GM23248 (cell line): Measurements from ENCODE around the gene CRYBG2.

ENCODE experiments used
- EZH2 ChIP-seq: fragments of 200-600 bp; sonication (generic); IDR thresholded peaks from 2 replicates; pipeline ENCODE4 v1.6.1; 2018; ENCODE audit warnings: antibody characterized with exemption, mild to moderate bottlenecking; ENCODE audit not compliant: insufficient read depth, poor library complexity, severe bottlenecking
- EZH2phosphoT487 ChIP-seq: fragments of 200-600 bp; sonication (generic); IDR thresholded peaks from 2 replicates; pipeline ENCODE4 v1.6.1; 2018; ENCODE audit warnings: antibody characterized with exemption, moderate library complexity, mild to moderate bottlenecking, low read depth; ENCODE audit not compliant: insufficient read depth

DNA sequence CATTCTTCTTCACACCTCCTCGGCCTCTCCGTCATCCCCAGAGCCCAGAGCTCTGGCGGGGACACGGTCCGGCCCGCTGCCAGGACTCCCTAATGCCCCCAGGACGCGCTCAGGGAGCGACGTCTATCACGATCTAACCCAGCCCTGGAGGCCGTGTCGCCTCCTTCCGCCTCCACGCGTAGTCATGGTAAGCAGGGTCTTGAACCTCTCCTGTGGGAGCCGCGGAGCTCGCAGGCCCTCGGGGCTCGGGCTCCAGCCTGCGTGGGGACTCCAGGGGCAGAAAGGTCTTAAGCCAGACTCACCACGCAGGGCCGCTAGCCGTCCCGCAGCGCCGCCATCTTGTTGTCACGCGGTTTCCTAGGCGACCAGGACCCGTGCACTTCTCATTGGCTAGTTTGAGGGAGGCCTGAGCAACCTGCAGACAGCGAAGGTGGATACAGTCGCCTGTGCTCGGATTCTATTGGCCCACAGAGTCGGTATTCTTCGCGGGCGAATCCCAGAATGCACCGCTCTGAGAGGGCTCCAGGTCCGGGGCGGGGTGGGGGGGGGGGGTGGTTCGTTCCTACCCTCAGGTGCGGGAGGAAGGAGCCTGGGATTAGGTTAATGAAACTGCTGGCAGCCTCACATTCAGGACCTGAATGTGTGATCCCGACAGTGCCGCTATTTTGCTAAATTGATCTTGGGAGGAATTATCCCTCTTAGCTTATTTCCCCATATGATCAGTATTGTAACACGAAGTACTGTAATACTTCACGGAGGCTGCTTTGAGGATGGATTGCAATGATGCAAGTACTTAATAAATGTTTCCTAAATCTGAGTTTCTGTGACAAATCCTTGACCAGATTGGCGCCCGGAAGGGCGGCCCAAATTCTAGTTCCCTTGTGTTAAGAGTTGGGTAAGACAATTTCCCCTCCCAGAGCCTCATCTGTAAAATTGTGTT is 47.4 kb downstream of the CRYBG2 start, which contains the start of gene UBXN11:
- no peak for TF ChIP-seq EZH2
- TF ChIP-seq EZH2phosphoT487: no peak
